CD4-positive, alpha-beta T cell treated with Interleukin-6 for 4 hours (primary cell): ENCODE measurements around the gene HNRNPF.
"Not testable (repeated sequence)": the region's sequence is repeated elsewhere in the genome, so short reads cannot be mapped to it uniquely, and the experiment has no call there.

Source experiments
- DNase-seq: peaks from one replicate; pipeline ENCODE4 v3.0.0-alpha.2; 2020; ENCODE audit warnings: mixed read lengths

HNRNPF gene

DNA sequence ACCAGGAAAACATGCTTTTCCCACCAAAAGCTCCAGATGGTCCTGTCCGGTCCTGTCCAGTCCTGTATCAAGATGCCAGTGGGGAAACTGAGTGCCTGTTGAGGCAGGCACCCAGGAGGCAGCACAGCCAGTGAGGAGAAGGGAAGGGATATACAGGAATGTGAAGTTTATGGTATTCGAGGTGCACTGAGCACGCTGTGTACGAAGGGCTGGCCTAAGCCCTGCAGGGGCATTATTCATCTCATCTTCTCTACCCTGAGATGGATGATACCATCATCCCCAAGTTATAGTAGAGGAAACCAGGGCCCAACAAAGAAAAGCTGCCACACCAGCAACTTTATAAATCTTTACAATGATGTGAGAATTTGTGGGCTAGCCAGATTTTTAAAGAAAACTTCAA, 61.0 kb downstream of the HNRNPF start:
- no peak for DNase-seq

DNA sequence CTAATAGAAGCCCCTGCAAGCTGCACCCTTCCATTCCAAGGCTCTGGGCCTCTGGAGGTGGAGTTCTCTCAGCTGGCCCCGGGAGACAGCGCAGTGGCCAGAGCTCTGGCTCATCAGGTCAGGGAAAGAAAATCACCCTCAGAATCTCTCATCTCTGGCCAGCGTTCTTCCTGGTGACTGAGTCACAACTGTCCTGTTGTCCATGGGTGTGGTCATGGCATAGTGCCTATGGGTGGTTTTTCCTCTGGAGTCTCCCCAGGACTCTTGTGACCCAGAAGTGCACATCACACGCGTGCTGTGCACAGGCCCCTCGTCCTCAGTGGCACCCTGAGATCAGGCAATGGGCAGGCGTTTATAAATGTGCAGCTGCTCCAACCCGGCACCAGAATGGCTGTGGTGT, 64.9 kb downstream of the HNRNPF start:
- DNase-seq: no peak

DNA sequence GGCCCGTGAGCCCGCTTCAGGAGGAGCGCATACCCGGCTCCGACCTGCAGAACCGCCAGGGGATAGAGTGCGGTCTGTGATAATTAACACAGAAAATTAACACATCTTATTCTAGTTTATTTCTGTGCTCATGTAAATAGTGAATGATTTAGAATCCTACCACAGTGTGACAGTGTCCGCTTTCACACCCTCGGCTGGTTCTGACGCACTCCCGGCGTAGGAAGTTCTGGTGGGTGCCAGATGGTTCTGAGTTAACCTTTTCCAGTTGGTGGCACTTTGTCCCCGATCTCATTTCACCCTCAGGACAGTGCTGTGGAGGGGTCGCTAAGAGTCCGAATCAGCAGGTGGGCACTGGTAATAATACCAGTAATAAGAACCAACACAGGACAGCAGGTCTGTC, 65.9 kb downstream of the HNRNPF start:
- no peak for DNase-seq

DNA sequence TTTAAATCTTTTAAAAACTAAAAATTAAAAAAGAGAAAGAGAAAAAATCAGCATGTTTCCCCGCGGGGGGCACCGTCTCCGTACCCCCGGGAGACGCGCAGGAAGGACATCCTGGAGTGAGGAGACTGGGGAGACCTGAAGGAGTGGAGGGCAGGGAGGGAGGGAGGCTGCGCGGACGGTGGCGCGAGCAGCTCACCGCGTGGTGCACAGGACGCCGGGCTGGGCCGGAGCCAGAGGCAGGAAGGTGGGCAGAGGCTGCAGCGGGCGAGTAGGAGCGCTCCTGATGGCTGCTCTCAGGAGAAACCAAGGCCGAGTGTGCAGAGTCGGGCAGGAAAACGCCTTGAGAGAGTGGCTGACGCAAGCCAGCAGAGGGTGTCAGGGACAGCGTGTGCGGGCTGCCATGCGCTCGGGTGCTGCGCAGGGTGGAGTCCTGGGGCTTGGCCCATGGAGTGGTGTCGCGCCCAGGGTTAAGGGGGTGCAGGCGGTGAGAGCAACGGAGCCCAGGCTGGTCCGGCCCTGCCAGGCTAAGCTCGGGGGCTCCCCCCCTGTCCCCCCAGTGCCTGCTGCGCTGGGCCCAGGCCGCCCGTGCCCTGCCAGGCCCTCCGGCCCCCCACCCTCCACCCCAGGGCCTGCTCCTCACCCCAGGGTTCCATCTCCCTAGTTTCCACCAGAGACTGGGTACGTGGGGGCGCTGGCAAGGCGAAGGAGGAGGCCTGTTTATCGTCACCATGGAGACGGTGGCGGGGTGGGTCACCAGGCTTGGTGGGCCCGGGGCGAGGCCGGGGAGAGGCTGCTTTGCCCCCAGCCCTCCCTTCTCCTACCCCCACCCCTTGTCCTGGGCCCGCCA, 66.5 kb downstream of the HNRNPF start:
- no peak for DNase-seq

DNA sequence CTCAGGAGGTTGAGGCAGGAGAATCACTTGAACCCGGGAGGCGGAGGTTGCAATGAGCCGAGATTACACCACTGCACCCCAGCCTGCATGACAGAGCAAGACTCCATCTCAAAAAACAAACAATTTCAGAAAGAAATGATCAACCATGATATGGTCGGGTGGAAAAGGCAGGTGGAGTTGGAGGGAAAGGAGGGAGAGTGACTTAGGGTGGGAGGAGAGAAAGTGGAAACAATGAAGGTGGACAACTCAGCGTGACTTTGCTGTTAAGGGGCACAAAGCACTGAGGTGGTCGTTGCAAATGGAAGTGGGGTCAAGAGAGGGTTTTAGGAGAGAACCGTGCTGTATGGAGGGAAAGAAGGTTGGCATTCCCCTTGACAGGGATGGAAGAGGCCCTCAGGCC, 67.5 kb downstream of the HNRNPF start:
- DNase-seq: no peak

DNA sequence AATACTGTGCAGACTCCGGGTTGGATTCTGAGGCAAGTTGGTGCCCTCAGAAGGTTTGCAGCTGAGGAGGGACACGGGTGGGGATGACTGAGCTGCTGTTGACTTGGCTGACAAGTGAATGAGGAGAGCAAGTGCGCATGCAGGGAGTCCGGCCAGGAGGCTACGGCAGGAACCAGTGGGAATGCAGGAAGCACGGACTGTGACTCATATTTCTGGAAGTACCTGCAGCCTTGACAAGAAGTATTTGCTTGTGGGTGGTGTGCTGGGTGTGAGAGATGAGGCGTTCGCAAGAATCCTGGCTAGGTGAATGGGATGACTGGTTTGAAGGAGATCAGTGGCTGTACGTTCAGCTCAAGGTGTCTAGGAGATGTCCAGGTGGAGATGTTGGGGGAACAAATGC, 68.4 kb downstream of the HNRNPF start:
- no peak for DNase-seq

- DNase-seq: no peak
Measured at GRCh38 chr10:43340101-43340500, 68.9 kb downstream of the HNRNPF start.

DNA sequence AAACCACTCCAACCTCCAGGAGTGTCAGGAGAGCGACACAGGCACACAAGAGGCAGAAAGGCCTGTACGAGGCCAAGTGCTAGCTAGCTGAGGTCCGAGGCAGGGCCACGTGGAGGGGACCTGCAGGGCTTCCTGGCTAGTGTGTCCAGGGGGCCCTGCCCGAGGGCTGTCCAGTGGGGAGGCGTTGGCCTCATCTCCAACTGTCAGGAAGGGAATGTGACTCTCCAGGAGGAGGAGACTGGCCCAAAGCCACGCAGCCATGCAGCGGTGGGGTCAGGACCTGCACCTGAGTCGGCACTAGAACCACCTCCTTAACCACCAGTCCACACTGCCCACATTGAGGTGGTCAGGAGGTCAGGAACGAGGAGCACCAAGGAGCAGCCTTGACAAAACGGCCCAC, 69.8 kb downstream of the HNRNPF start:
- no peak for DNase-seq

DNA sequence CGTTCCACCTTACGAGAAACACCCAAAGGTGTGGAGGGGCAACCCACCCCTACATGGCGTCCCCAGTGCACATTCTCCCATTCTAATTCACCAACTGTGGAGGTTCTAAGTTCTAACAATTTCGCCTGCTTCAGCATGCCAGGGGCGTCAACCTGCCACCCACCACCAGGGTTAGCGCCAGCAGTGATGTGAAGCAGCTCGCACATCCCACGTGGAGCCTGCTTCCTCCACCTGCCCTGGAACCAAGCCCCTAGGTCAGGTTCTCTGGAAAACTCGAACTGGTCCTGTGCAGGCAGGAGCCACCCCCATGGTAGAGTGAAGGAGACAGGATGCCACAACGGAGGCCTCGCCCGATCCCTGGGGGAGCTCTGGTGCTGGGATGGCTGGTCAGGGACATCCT, 70.9 kb downstream of the HNRNPF start:
- no peak for DNase-seq

- not testable (repeated sequence) for DNase-seq
Measured at GRCh38 chr10:43337536-43337935, 71.5 kb downstream of the HNRNPF start.

GRCh38 chr10:43336641-43337318, 72.2 kb downstream of the HNRNPF start:
- DNase-seq: no peak

- DNase-seq: no peak
Measured at GRCh38 chr10:43336061-43336460, 72.9 kb downstream of the HNRNPF start.
